ENCODE results near the gene CAP2.

Gene CAP2

GRCh38 chr6:17442196-17442595 lies 48.8 kb downstream of the CAP2 start:
- DNase-seq = no peak

DNA sequence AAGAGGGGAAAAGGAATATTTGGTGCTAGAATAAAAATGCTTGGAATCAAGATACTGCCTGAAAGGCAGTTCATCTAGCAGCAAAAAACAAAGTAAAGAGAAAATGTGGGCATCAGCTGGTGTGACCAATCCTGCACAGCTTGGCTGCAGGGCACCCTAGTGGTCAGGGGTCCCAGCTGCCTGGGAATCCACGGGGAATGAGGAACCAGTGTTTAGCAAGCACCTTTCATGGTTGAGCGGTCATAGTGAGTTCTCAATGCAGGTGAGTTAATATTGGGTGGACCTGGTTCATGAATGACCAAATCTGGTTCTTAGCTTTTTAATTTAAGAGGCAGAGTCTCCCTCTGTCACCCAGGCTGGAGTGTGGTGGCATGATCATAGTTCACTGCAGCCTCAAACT lies 53.3 kb downstream of the CAP2 start:
- DNase-seq = no peak

- no peak for DNase-seq
Measured at GRCh38 chr6:17448165-17448564, 54.8 kb downstream of the CAP2 start.

DNA sequence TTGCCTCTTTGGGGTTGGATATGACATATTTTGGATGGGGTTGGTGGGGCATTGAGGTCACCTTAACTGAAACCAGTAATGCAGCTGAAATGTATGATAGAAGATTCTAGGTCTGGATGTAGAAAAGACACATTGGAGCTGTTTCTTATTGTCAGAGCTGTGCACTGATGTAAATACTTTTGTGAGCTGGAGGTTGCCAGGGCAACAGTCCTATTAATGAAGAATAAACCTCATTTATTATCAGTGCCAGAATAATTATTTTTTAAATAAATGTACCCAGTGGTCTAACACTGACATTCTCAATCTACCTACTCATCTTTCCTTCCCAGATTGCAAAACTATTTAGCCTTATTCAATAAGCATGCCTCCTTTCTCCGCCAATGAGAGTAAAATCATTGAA lies 57.0 kb downstream of the CAP2 start:
- no peak for DNase-seq

DNA sequence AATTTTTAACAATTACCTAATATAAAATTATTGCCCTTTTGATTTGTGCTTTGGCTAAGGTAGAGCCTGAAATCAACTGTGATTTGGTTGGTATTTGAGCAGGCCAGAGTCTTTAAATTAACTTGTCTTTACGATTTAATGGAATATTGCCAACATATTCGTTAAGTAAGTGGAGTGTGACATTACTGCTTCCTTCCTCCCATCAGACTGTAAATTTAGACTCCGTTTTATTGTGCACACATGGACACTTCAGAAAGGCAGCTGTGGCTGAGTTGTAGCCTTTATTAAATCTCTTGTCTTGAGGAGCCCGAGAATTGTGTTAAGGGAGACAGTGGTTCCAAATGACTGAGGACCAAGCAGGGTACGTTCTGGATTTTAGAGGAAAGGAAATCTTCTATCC lies 57.4 kb downstream of the CAP2 start:
- no peak for DNase-seq

DNA sequence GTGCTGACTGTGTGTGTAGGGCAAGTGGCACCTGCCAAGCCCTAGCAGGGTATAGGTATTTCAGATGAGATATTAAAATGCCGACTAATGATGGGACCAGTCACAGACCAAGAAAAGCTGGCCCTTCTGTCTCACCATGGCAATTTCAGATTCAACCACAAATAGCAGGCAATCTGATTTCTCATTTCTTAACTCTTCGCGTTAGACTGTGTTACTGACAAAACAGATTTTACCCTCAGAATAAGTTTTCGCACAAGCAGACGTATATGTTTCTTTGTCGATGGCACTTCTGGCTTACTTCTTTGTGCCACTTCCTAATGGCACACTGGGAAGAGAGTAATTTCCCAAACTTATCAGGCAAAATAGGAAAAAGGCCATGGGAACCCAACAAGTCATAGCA lies 58.7 kb downstream of the CAP2 start:
- no peak for DNase-seq

DNA sequence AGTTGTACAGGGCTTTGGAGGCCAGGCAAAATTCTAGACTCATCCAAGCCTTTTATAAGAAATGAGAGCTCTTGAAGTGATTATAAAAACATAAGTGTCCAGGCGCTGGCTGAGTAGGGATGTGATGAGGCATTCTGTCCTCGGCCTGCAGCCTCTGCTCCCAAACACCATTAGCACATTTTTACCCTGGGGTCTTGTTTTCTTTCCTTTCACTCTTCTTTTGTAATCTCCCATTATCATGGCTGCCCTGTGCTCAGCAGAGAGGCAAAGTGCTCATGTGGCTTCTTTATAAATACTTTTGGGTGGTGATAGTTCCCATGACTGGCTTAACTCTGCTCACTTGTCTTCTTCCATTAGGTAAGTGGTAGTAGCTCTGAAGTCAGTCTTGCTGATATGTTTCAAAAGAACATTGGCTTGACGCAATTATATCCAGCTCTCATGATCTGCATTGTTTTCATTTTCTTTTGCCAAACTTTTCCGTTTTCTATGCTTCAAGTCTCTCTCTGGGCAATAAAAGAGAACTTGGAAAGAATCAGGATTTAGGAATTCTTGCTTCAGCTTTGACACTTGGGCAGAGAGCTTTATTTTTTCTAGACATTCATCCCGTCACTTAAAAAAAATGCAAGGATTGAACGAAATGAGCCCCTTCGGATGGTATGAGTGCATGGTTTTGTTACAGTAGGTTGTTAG lies 61.1 kb downstream of the CAP2 start:
- DNase-seq = no peak

DNA sequence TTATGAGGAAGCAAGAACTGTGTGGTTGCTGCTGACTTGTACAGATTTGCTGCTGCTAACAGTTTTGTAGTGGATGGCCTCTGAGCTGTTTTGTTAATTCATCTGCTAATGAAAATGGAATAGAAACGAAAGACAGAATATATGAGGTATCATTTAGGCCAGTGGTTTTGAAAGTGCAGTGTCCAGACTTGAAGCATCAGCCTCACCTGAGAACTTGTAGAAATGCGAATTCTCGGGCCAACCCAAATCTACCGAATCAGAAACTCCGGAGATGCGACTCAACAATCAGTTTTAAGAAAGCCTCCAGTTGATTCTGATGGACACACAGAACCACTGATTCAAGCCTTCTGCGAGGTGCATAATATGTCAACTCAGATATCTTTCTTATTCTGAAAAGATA lies 62.5 kb downstream of the CAP2 start:
- no peak for DNase-seq

GRCh38 chr6:17456711-17457110 lies 63.3 kb downstream of the CAP2 start:
- no peak for DNase-seq

DNA sequence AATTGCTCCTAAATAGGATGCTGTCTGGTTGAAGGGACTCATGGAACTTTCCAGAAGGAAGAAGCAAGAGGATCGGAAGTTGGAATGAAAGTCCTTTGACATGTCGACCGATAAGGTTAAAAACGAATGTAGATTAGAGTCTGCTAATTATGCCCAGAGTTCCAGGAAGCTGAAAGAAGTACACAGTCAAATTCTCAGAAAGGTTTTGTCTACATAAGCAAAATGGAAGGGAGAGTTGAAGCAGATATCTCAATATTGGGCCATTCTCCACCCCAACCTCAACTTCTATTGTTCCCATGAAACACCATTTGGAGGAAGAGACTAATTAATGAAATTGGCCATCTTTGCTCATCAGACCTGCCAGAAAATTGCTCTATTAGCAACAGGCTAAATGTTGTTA lies 64.0 kb downstream of the CAP2 start:
- DNase-seq = no peak

DNA sequence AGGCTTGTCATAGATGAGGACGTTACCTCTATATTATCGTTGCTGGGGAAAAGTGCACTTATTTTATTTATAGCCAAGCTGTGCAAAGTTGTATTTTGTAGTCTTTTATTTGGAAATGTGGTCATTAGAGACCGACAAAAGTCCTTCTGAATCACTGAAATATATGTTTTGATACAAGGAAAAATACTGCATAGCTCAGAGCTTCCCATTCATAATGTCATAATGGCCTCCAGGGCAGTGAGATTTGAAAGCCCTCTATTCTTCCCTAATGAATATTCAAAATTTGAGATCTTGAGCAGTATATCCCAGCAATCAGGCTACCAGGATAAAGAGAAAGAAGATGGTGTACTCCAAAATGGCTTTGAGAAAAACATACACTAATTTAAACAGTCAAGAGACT lies 64.6 kb downstream of the CAP2 start:
- no peak for DNase-seq

- DNase-seq = no peak
Measured at GRCh38 chr6:17458966-17459365, 65.6 kb downstream of the CAP2 start.

DNA sequence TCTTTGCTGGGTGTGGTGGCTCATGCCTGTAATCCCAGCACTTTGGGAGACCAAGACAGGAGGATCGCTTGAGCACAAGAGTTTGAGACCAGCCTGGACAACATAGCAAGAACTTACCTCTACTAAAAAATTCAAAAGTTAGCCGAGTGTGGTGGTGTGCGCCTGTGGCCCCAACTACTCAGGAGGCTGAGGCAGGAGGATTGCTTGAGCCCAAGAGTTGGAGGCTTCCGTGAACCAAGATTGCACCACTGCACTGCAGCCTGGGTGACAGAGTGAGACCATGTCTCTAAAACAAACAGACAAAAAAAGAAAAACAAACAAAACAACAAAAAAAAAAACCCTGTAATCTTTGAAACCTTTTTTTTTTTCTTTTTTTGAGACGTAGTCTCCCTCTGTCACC lies 67.5 kb downstream of the CAP2 start:
- DNase-seq = no peak

- no peak for DNase-seq
Measured at GRCh38 chr6:17466147-17466546, 72.8 kb downstream of the CAP2 start.

- DNase-seq = no peak
Measured at GRCh38 chr6:17466707-17467106, 73.3 kb downstream of the CAP2 start.

- DNase-seq = no peak
Measured at GRCh38 chr6:17469006-17469832, 75.8 kb downstream of the CAP2 start.

- DNase-seq = no peak
Measured at GRCh38 chr6:17470202-17470937, 77.0 kb downstream of the CAP2 start.

GRCh38 chr6:17470938-17471327 lies 77.5 kb downstream of the CAP2 start:
- no peak for DNase-seq

GRCh38 chr6:17472653-17473183 lies 79.3 kb downstream of the CAP2 start:
- DNase-seq = no peak

- no peak for DNase-seq
Measured at GRCh38 chr6:17473554-17473953, 80.2 kb downstream of the CAP2 start.

DNA sequence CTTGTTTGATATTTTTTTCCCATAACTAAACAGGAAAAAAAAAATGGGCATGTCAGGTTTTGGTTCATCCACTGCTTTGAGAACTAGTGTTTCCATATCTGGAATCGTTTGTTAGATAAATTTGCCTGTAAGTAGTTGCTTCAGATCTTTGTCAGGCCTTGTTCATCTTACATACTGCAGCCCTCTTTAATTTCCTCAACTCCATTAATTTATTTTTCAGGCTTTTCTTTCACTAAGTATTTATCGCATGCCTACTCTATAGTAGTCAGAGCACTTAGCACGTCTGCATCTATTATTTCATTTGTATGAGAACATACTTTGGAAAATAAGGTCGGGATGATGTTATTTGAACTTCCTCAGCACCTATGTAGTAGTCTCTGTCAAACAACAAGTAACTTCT lies 80.9 kb downstream of the CAP2 start:
- no peak for DNase-seq

- no peak for DNase-seq
Measured at GRCh38 chr6:17475606-17476244, 82.3 kb downstream of the CAP2 start.

DNA sequence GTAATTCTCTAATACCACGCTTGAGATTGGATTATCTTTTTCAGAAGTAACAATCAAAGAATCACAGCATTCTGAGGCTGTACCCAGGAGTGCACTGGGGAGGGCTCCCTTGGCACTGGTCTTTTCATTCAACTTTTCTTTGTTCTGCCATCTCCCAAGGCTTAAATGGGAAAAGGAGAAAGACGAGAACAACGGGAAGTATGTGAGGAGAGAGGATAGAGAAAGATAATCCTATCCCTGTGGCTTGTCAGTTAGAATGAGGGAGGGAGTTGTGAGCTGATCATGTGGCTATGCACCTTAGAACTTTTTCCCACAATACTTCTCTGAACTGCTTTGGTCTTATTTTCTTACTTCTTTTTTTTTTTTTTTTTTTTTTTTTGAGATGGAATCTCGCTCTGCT lies 83.1 kb downstream of the CAP2 start:
- no peak for DNase-seq

Data from left hindlimb (tissue), 1 donor.